ENCODE measurements around the gene CMTM8.

DNA sequence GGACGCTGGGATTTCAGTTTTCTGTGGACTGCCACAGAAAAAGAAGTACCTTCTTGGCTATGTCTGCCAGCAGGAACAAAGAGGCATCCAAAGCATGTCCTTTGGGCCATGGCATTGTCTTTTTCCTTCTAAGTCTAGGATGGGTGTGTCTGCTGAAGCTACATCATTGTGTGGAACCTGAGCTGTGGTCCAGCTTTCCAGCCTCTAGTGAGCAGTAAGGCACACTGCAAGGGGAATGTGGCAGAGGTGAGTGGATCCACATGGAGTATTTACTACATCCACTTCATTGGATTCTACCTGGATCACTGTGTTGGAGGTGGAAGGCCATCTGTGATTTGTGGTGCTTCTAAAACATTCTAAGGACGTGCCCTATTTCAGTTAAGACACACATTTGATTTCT is 23.7 kb downstream of the CMTM8 start:
- TF ChIP-seq, protein P1, sequence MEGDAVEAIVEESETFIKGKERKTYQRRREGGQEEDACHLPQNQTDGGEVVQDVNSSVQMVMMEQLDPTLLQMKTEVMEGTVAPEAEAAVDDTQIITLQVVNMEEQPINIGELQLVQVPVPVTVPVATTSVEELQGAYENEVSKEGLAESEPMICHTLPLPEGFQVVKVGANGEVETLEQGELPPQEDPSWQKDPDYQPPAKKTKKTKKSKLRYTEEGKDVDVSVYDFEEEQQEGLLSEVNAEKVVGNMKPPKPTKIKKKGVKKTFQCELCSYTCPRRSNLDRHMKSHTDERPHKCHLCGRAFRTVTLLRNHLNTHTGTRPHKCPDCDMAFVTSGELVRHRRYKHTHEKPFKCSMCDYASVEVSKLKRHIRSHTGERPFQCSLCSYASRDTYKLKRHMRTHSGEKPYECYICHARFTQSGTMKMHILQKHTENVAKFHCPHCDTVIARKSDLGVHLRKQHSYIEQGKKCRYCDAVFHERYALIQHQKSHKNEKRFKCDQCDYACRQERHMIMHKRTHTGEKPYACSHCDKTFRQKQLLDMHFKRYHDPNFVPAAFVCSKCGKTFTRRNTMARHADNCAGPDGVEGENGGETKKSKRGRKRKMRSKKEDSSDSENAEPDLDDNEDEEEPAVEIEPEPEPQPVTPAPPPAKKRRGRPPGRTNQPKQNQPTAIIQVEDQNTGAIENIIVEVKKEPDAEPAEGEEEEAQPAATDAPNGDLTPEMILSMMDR (IDR thresholded peaks at IDR 0.05; ENCODE audit: low read depth, low read length, poor library complexity, severe bottlenecking): no peak
- TF ChIP-seq EZH2phosphoT487 (IDR thresholded peaks at IDR 0.05; ENCODE audit: borderline replicate concordance, low read length): no peak
